Measurements from ENCODE around the gene COL6A1.

DNA sequence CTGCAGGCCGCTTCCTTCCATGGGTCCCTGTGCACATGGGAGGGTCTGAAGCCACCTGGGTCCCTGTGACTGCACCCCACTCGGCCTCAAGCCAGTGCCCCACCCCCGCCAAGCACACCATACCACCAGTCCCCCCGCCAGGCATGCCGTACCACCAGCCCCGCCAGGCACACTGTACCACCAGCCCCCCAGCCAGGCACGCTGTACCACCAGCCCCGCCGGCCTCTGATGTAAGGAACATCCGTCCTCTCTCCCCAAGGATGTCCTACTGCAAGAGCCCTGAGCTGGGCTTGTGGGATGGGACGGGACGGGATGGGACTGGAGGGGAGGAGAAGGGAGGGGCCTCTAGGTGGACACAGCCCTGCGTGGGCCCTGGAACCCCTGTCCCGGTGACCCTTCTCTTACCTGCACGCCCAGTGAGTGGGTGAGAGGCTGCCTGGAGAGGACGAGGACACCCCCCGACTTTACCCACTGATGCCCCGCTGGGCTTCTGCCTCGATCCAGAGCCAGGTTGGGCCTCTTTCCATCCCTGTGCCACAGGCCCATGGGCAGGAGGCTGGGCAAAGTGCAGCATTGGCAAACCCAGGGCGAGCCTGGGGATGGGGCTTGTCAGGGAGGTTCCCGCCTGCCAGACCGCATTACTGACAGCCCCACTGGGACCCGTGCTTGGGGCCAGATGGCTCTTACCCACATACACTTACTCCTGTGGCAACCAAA lies 40.8 kb upstream of the COL6A1 start:
- TF ChIP-seq POLR2A (IDR thresholded peaks at IDR 0.05): no peak
- TF ChIP-seq, protein P1, sequence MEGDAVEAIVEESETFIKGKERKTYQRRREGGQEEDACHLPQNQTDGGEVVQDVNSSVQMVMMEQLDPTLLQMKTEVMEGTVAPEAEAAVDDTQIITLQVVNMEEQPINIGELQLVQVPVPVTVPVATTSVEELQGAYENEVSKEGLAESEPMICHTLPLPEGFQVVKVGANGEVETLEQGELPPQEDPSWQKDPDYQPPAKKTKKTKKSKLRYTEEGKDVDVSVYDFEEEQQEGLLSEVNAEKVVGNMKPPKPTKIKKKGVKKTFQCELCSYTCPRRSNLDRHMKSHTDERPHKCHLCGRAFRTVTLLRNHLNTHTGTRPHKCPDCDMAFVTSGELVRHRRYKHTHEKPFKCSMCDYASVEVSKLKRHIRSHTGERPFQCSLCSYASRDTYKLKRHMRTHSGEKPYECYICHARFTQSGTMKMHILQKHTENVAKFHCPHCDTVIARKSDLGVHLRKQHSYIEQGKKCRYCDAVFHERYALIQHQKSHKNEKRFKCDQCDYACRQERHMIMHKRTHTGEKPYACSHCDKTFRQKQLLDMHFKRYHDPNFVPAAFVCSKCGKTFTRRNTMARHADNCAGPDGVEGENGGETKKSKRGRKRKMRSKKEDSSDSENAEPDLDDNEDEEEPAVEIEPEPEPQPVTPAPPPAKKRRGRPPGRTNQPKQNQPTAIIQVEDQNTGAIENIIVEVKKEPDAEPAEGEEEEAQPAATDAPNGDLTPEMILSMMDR (IDR thresholded peaks at IDR 0.05): no peak
